Fibroblast of mammary gland (primary cell): ENCODE data around the gene MIPEP.
A peak's percentile ranks its signal among the peaks of the same experiment; 100 is the strongest.

ENCODE experiments used
- DNase-seq: peaks from one replicate; pipeline ENCODE4 v3.0.0-alpha.2; 2010; ENCODE audit warnings: low read depth
- H3K4me3 ChIP-seq: 2 replicates; pipeline ENCODE4 v1.5.1; 2011; ENCODE audit warnings: low read depth, mild to moderate bottlenecking, low read length, moderate library complexity; ENCODE audit not compliant: control insufficient read depth
- TF ChIP-seq, protein P1 (sequence below): conservative IDR thresholded peaks from 2 replicates; pipeline ENCODE4 v1.5.1; 2011; ENCODE audit warnings: low read depth, low read length, inconsistent platforms; ENCODE audit not compliant: control insufficient read depth, insufficient read depth

Gene MIPEP

DNA sequence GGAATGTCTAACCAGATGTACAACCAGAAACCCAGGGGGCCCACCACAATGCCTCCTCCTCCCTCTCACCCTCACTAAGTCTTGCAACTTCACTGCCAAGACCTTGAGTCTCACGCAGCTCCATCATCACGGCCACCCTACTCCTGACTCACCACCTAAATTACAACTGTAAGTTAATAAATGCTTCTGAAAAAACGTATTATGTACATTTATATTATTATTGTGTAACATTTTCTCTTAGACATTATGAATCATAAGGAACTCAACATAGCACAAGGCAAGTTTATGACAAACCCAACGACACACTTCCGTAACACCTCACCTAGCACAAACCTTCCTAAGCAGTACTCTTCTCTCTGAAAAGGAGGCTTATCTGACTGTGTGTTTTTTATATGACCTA lies 20.7 kb downstream of the MIPEP start:
- DNase-seq: peak; percentile 91
- no peak overlapping the region for H3K4me3 ChIP-seq
- TF ChIP-seq, protein P1, sequence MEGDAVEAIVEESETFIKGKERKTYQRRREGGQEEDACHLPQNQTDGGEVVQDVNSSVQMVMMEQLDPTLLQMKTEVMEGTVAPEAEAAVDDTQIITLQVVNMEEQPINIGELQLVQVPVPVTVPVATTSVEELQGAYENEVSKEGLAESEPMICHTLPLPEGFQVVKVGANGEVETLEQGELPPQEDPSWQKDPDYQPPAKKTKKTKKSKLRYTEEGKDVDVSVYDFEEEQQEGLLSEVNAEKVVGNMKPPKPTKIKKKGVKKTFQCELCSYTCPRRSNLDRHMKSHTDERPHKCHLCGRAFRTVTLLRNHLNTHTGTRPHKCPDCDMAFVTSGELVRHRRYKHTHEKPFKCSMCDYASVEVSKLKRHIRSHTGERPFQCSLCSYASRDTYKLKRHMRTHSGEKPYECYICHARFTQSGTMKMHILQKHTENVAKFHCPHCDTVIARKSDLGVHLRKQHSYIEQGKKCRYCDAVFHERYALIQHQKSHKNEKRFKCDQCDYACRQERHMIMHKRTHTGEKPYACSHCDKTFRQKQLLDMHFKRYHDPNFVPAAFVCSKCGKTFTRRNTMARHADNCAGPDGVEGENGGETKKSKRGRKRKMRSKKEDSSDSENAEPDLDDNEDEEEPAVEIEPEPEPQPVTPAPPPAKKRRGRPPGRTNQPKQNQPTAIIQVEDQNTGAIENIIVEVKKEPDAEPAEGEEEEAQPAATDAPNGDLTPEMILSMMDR: no peak

DNA sequence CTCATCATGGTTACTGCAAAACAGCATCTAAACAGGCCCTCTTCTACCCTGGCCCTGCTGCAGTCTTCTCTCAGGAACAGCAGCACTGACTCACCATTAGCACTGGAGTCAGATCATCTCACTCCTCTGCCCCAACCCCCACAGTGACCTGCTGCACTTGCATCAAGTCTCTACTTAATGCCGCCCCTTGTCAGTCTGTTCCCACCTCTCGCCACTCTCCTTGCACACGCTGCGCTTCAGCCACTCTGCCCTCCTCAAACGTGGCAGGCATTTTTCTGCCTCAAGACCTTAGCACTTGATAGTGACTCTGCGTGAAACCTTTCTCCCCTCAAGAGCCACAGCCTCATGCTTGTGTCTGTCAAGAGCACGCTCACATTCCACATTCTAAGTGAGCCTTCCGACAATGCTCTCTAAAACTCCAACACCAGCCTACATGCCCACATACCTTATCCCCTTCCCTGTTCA lies 22.1 kb downstream of the MIPEP start:
- TF ChIP-seq, protein P1: no peak
- DNase-seq: peak; percentile 69
- no peak overlapping the region for H3K4me3 ChIP-seq

DNA sequence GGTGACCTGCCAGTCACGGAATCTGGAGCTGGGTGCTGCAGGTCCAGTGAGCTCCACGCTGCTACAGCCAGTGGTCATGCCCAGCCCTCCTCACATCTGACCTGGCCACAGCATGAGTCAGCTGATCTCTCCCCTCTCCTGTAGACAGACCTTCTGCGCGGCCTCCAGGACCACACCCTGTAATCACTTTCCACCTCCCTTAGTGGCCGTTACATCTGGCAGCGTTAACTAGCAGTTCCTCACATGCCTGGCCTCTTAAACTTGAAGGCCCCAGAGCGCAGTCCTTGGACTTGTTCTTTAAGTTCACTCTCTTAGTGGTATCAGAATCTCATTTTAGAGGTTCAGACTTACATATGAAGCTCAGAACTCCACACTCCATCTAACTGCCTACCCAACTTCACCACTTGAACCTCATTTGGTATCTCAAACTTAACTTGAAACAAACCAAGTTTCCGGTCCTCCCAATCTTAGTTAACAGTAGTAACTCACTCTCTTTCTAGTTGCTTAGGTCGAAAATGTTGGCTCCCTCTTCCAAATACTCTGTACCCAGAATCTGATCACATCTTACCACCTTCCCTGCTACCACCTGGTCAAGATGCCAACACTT lies 22.7 kb downstream of the MIPEP start:
- TF ChIP-seq, protein P1: no peak
- H3K4me3 ChIP-seq: no peak overlapping the region
- DNase-seq: peak; percentile 44

DNA sequence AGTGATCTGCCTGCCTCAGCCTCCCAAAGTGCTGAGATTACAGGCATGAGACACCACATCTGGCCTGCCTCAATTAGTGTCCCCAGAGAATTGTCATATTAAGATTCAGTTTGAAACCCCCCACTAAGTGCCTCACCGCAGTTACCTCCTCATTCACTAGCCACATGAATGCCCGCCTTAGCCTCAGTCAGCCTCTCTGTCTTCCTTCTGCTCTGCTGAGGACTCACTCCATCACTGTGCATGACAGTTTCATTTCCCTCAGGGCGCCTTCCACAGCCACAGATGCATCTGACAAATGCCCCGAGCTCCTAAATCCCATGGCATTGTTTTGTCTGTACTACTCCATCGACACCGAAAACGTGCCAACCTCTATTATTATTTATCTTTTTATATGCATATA lies 23.3 kb downstream of the MIPEP start:
- no peak overlapping the region for H3K4me3 ChIP-seq
- DNase-seq: no peak
- TF ChIP-seq, protein P1: no peak

DNA sequence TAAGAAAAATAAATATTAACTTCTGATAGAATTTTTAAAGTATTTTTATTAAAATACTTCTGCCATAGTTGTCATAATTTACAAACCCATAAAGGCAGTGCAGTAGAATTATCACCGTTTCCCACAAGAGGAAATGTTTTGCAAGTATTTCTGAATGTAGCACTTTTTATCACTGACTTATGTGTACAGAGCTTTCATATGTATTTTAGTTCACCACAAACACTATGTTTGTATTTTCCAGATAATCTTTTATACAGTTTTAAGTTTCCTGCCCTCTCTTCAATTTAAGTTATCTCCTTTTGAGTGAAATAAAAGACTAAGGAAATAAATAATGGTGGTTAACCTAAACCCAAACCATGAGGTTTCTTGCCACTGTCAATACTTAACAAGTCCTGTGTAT lies 24.2 kb downstream of the MIPEP start:
- no peak overlapping the region for H3K4me3 ChIP-seq
- no peak for DNase-seq
- TF ChIP-seq, protein P1: no peak

DNA sequence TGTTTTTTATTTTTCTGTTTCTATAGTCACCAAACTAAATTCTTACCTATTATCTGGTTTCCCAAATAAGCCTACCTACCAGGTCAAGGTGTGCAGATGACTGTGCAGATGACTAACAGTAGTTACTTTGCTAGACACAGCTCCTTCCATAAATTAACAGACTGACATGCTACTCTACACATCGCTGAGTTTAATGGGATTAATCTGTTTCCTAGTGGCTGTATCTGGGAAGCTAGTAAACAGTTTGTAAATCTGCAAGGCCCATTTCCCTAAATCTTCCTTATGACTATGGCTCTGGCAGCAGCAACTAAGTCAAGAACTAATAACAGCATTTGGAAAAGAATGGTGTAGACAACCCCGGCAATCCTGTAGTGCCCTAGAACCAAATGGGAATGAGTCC lies 27.9 kb downstream of the MIPEP start:
- TF ChIP-seq, protein P1: no peak
- no peak overlapping the region for H3K4me3 ChIP-seq
- no peak for DNase-seq

DNA sequence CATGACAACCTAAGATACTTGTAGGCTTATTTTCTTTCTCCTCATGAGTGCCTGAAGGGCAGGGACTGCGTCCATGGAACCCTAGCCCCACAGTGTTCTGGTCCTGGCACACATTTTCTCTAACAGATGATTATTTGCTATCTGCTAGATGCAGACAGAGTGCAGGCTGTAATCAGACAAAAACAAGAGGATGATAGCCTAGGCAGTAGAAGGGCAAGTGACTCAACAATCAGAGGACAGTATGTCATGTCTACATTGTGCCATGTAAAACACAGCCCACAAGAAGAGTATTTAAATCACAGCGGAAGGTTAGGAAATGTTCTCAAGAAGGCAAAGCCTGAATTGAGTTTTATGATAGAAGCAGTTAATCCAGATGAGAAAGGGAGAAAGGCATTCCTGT lies 29.3 kb downstream of the MIPEP start:
- H3K4me3 ChIP-seq: no peak overlapping the region
- no peak for DNase-seq
- TF ChIP-seq, protein P1: no peak
